Measurements from ENCODE around the gene S100A16.

Gene S100A16

DNA sequence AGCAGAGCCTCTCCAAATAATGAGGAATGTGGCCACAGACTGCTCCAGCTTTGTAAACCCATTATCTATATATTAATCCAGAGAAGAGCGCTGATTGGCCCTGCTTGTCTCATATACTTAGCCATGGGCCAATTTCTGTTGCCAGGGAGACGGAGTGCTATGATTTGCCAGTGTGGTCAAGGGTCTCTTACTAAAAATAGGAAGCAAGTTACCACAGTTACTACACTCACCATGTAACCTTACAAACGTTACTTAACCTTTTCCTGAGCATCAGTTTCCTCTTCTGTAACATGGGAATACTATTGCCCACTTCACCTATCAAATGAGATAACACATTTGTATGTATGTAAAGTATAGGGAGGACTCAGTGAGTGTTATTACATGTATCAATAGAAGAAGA lies 39.6 kb downstream of the S100A16 start:
- DNase-seq (ENCODE audit: low read depth in 2 of 2): peak in 1 of 2 donors; percentile 57
- TF ChIP-seq, protein P1, sequence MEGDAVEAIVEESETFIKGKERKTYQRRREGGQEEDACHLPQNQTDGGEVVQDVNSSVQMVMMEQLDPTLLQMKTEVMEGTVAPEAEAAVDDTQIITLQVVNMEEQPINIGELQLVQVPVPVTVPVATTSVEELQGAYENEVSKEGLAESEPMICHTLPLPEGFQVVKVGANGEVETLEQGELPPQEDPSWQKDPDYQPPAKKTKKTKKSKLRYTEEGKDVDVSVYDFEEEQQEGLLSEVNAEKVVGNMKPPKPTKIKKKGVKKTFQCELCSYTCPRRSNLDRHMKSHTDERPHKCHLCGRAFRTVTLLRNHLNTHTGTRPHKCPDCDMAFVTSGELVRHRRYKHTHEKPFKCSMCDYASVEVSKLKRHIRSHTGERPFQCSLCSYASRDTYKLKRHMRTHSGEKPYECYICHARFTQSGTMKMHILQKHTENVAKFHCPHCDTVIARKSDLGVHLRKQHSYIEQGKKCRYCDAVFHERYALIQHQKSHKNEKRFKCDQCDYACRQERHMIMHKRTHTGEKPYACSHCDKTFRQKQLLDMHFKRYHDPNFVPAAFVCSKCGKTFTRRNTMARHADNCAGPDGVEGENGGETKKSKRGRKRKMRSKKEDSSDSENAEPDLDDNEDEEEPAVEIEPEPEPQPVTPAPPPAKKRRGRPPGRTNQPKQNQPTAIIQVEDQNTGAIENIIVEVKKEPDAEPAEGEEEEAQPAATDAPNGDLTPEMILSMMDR (IDR thresholded peaks at IDR 0.05; ENCODE audit: low read depth, low read length): no peak
- no peak overlapping the region for H3K4me3 ChIP-seq (replicated peaks in 1 of 2; ENCODE audit: low read depth in 2 of 2, low read length in 2 of 2)

DNA sequence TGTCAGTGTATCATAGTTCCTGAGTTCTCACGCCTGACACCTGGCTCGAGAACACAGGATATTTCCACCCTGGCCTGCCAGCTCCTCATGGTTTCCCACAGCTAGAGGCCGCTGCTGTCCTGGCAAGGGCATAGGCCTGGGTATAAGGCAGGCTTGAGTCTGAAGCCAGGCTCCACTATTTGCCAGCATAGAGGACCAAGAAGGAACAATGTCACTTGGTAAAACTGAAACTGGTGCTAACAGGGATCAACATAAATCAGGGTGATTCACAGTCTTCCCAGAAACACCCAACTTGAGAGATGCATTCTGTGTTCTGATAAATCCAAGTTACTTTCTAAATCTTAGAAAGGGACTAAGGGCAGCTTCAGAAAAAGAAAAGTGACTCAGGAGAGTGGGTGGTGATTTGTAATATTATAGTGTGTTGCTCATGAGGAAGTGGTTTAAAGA lies 40.3 kb downstream of the S100A16 start:
- H3K4me3 ChIP-seq (replicated peaks in 1 of 2; ENCODE audit: low read depth in 2 of 2, low read length in 2 of 2): no peak overlapping the region
- TF ChIP-seq, protein P1 (IDR thresholded peaks at IDR 0.05; ENCODE audit: low read depth, low read length): peak; percentile 94
- DNase-seq (ENCODE audit: low read depth in 2 of 2): peak; percentile 86 to 89

DNA sequence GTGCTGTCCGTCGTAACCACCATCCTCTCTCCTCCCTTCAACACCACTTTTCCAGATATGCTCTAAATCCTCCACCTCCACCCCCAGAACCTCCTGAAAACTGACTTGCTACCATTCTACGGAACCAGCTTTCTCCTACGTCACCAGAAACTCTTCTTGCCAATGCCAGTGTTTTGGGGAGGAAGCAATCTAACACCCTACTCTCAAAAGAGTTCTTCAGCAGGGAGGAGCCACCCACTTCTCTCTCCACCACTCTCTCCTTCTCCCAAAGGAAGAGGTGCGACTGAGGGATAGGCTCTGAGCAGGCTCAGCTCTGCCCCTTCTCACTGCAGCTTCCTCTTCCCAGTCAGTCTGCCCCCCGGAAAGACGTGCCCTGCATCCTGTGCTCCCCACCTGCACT lies 41.2 kb downstream of the S100A16 start:
- DNase-seq (ENCODE audit: low read depth in 2 of 2): no peak
- TF ChIP-seq, protein P1 (IDR thresholded peaks at IDR 0.05; ENCODE audit: low read depth, low read length): no peak
- H3K4me3 ChIP-seq (replicated peaks in 1 of 2; ENCODE audit: low read depth in 2 of 2, low read length in 2 of 2): no peak overlapping the region

DNA sequence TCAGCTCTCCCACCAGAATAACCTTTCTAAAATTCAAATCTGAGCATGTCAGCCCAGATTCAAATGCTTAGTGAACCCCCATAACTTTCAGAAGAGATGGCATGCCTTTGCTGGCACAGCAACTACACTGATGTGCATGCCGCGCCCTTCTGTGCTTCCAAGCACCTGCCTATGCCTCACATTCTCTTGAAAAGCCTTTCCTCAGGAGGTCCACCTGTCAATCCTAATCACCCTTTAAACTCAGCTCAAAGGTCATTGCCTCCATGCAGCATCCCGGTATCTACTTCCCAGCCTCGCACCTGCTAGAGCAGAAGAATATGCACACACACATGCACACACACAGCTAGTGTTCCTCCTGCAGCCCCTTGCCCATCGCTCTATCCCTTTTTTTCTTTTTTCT lies 42.1 kb downstream of the S100A16 start:
- DNase-seq (ENCODE audit: low read depth in 2 of 2): no peak
- no peak overlapping the region for H3K4me3 ChIP-seq (replicated peaks in 1 of 2; ENCODE audit: low read depth in 2 of 2, low read length in 2 of 2)
- TF ChIP-seq, protein P1 (IDR thresholded peaks at IDR 0.05; ENCODE audit: low read depth, low read length): no peak

DNA sequence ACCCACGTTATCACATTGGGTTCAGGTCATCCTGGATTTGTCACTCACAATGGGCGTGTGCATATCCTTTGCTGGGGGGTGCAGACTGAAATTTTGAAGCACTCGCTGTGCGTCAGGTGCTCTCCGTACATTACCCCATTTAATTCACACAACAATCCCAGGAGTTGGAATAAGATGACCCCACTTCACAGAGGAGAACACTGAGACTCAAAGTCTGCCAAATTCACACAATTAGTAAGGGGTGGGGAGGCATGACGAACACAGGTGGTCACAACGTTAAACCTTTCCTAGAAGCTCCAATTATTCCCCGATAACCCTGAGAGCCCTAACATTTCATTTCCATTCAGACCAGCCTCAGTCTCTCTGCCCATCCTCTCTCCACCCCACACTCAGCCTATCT lies 43.5 kb downstream of the S100A16 start:
- H3K4me3 ChIP-seq (replicated peaks in 1 of 2; ENCODE audit: low read depth in 2 of 2, low read length in 2 of 2): no peak overlapping the region
- TF ChIP-seq, protein P1 (IDR thresholded peaks at IDR 0.05; ENCODE audit: low read depth, low read length): no peak
- DNase-seq (ENCODE audit: low read depth in 2 of 2): no peak

DNA sequence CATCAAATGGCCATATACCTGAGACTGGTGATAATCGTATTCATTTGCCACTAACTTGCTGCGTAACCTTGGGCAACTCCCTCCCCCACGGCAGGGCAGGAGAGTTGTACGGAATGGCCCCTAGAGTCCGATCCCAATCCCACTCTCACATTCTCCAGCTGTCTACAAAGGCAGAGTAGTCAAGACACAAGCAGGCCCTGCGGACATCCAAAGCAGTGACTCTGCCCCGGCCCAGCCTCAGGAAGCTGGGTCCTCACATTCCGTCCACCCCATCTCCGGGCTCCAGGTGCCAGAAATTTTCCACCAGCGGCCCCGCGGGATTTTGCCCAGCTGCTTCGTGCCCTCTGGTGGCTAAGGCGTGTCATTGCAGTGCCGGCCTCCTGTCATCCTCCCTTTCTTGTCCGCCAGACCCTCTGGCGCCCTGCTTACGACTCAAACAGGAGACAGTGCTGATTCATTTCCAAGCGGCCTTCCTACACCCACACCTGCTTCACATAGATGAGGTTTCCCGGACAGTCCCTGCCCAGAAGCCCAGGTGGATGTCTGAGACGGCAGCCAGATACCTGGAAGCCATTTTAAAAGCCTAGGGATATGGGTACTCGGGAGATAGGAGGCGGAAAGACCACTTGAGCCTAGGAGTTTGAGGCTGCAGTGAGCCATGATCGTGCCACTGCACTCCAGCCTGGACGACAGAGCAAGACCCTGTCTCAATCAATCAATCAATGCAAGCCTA lies 44.4 kb downstream of the S100A16 start:
- TF ChIP-seq, protein P1 (IDR thresholded peaks at IDR 0.05; ENCODE audit: low read depth, low read length): peak; percentile 97
- peak; percentile 90 to 91 for DNase-seq (ENCODE audit: low read depth in 2 of 2)
- no peak overlapping the region for H3K4me3 ChIP-seq (replicated peaks in 1 of 2; ENCODE audit: low read depth in 2 of 2, low read length in 2 of 2)
